Measurements from ENCODE around the gene CDK5R1. TPM values are rescaled to one million over a fixed set of nuclear protein-coding genes. Genes with fewer than 3 reads are reported as not detected.

Gene CDK5R1
- total and polyA plus RNA-seq, 8 donors: 0.37 to 2.6 (median 1.8) TPM; not detected in 2

GRCh38 chr17:32494621-32495358 is 8.0 kb downstream of the CDK5R1 start:
- TF ChIP-seq POLR2AphosphoS5 (IDR thresholded peaks at IDR 0.05): no peak
- TF ChIP-seq, protein P1, sequence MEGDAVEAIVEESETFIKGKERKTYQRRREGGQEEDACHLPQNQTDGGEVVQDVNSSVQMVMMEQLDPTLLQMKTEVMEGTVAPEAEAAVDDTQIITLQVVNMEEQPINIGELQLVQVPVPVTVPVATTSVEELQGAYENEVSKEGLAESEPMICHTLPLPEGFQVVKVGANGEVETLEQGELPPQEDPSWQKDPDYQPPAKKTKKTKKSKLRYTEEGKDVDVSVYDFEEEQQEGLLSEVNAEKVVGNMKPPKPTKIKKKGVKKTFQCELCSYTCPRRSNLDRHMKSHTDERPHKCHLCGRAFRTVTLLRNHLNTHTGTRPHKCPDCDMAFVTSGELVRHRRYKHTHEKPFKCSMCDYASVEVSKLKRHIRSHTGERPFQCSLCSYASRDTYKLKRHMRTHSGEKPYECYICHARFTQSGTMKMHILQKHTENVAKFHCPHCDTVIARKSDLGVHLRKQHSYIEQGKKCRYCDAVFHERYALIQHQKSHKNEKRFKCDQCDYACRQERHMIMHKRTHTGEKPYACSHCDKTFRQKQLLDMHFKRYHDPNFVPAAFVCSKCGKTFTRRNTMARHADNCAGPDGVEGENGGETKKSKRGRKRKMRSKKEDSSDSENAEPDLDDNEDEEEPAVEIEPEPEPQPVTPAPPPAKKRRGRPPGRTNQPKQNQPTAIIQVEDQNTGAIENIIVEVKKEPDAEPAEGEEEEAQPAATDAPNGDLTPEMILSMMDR (IDR thresholded peaks at IDR 0.05): no peak
- no peak for TF ChIP-seq POLR2A (IDR thresholded peaks at IDR 0.05)
- no peak for TF ChIP-seq EP300 (IDR thresholded peaks at IDR 0.05)
- no peaks in the 10 kb centered on the region for H3K9me3 ChIP-seq
- H3K4me1 ChIP-seq: peaks cover 0 to 37% (median 8%) of the 10 kb centered on the region in 4 donors
- no peak for DNase-seq
- intact Hi-C loops (cut with DNase I; ENCODE audit: low total_unique reads): loop anchor here (10.0 kb wide), 1 partner anchor 260 kb away; no protein-coding TSS in a partner anchor
- H3K27me3 ChIP-seq: no peaks in the 10 kb centered on the region
- no peak overlapping the region for H3K4me3 ChIP-seq
- H3K36me3 ChIP-seq: peaks cover 0 to 23% (median 18%) of the 10 kb centered on the region in 4 donors
- no peak overlapping the region for H3K27ac ChIP-seq
- WGBS, 5 donors: 85 to 92% (median 90%) methylated on average over 9 to 34 of the region's 34 CpGs

- peaks cover 0 to 23% (median 16%) of the 10 kb centered on the region in 4 donors for H3K36me3 ChIP-seq
- peak in 1 of 2 donors; percentile 80 for DNase-seq
- no peak overlapping the region for H3K27ac ChIP-seq
- H3K4me1 ChIP-seq: peaks cover 0 to 37% (median 8%) of the 10 kb centered on the region in 4 donors
- no peak for TF ChIP-seq POLR2A (IDR thresholded peaks at IDR 0.05)
- H3K4me3 ChIP-seq: no peak overlapping the region
- no peaks in the 10 kb centered on the region for H3K27me3 ChIP-seq
- H3K9me3 ChIP-seq: no peaks in the 10 kb centered on the region
- intact Hi-C loops (cut with DNase I; ENCODE audit: low total_unique reads): loop anchor here (10.0 kb wide), 1 partner anchor 259 kb away; no protein-coding TSS in a partner anchor
- WGBS, 5 donors: 62 to 82% (median 78%) methylated on average over 15 to 45 of the region's 45 CpGs
Observed at GRCh38 chr17:32495359-32496231, 8.8 kb downstream of the CDK5R1 start.

DNA sequence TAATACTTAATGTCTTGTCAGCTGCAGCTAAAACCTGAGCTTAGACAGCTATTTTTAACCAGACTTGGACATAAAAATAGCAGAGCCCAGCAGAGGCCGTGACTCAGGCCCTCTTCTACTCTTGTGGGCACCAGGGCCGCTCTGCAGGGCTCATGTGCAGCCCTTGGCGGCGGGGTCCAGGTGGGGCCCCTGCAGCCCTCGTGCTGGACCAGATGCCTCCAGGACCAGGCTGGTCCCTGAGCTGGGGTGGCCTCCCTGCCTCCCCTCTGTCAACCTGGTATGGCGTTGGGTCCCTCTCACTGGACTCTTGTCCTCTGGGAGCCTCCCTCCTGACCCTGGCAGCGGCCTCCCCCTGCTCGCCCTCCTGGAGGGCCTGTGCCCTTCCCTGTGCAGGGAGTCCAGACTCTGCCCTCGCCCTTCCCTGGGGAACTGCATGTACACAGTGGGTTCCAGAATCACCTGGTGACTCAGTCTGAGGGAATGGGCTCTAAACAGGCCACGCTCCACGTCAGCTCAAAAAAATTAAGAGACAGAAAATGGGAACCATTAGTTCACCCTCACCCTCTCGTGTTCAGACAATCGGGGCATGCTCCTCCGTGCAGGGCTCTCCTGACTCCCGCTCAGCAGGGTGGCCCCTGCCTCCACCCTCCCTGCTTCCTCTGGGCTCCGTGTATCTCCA is 9.7 kb downstream of the CDK5R1 start:
- TF ChIP-seq, protein P1 (IDR thresholded peaks at IDR 0.05): no peak
- TF ChIP-seq EP300 (IDR thresholded peaks at IDR 0.05) (no peak), POLR2AphosphoS5 (IDR thresholded peaks at IDR 0.05) (no peak), POLR2A (IDR thresholded peaks at IDR 0.05) (no peak)
- H3K36me3 ChIP-seq: peaks cover 0 to 23% (median 16%) of the 10 kb centered on the region in 4 donors
- H3K27ac ChIP-seq: no peak overlapping the region
- WGBS, 5 donors: 88 to 90% (median 88%) methylated on average over 14 to 16 of the region's 16 CpGs
- H3K9me3 ChIP-seq: no peaks in the 10 kb centered on the region
- no peak overlapping the region for H3K4me3 ChIP-seq
- H3K4me1 ChIP-seq: peaks cover 0 to 36% (median 8%) of the 10 kb centered on the region in 4 donors
- intact Hi-C loops (cut with DNase I; ENCODE audit: low total_unique reads): loop anchor here (10.0 kb wide), 1 partner anchor 258 kb away; no protein-coding TSS in a partner anchor
- no peaks in the 10 kb centered on the region for H3K27me3 ChIP-seq
- no peak for DNase-seq

GRCh38 chr17:32497431-32498205 is 10.8 kb downstream of the CDK5R1 start:
- H3K9me3 ChIP-seq: no peaks in the 10 kb centered on the region
- no peak overlapping the region for H3K27ac ChIP-seq
- peaks cover 0 to 30% (median 8%) of the 10 kb centered on the region in 4 donors for H3K4me1 ChIP-seq
- H3K4me3 ChIP-seq: no peak overlapping the region
- intact Hi-C loops (cut with DNase I; ENCODE audit: low total_unique reads): loop anchor here (10.0 kb wide), 1 partner anchor 257 kb away; no protein-coding TSS in a partner anchor
- WGBS, 5 donors: 80 to 90% (median 88%) methylated on average over 11 to 18 of the region's 18 CpGs
- H3K27me3 ChIP-seq: no peaks in the 10 kb centered on the region
- peaks cover 0 to 20% (median 16%) of the 10 kb centered on the region in 4 donors for H3K36me3 ChIP-seq
- DNase-seq: no peak
- TF ChIP-seq POLR2AphosphoS5 (IDR thresholded peaks at IDR 0.05) (no peak), POLR2A (IDR thresholded peaks at IDR 0.05) (no peak), EP300 (IDR thresholded peaks at IDR 0.05) (no peak)
- TF ChIP-seq, protein P1 (IDR thresholded peaks at IDR 0.05): no peak

Measured in stomach (tissue), 9 donors.